ENCODE results near the gene CCSER1.

GRCh38 chr4:90186229-90186628, 59.0 kb downstream of the CCSER1 start:
- TF ChIP-seq POLR2A (IDR thresholded peaks at IDR 0.05; ENCODE audit: low read depth) (no peak), CTCF (IDR thresholded peaks at IDR 0.05) (no peak)

Data from esophagus muscularis mucosa (tissue), 3 donors.